ENCODE results near the gene SGMS1. TPM values are rescaled to one million over a fixed set of nuclear protein-coding genes. Genes with fewer than 3 reads are reported as not detected.
"Not testable (repeated sequence)": the region's sequence is repeated elsewhere in the genome, so short reads cannot be mapped to it uniquely, and the experiment has no call there.

SGMS1 gene
- total RNA-seq, 1 donor from 2014 or later = 25.6 TPM

GRCh38 chr10:50551894-50552293 is 71.9 kb downstream of the SGMS1 start:
- H3K4me1 Mint-ChIP-seq (ENCODE audit: low read depth, unreplicated experiment) = peaks cover 30% of the 10 kb centered on the region
- no peaks in the 10 kb centered on the region for H3K27me3 ChIP-seq (ENCODE audit: insufficient read depth, low read length)
- H3K4me2 ChIP-seq (ENCODE audit: low read length) = no peak overlapping the region
- H3K9me3 ChIP-seq (ENCODE audit: insufficient read depth, low read depth, low read length) = no peaks in the 10 kb centered on the region
- H2AFZ ChIP-seq (ENCODE audit: low read depth, low read length) = no peak overlapping the region
- DNase-seq (ENCODE audit: low read depth) = no peak
- H4K20me1 ChIP-seq (ENCODE audit: insufficient read depth, low read length) = peaks cover 15% of the 10 kb centered on the region
- no peak for TF ChIP-seq EZH2 (IDR thresholded peaks at IDR 0.05; ENCODE audit: insufficient read depth, low read length)
- no peak for TF ChIP-seq CTCF (IDR thresholded peaks at IDR 0.05; ENCODE audit: insufficient read depth, low read depth, low read length)
- no peaks in the 10 kb centered on the region for H3K79me2 ChIP-seq (ENCODE audit: insufficient read depth, low read length)
- H3K9me3 Mint-ChIP-seq (ENCODE audit: unreplicated experiment) = no peaks in the 10 kb centered on the region
- peaks cover 3% of the 10 kb centered on the region for H3K36me3 Mint-ChIP-seq (ENCODE audit: low read depth, unreplicated experiment)
- H3K27ac Mint-ChIP-seq (ENCODE audit: unreplicated experiment) = peak overlapping the region; percentile 6
- H3K9ac ChIP-seq (ENCODE audit: low read length) = no peak overlapping the region
- no peak overlapping the region for H3K4me3 ChIP-seq (ENCODE audit: insufficient read depth, low read depth, low read length)
- no peaks in the 10 kb centered on the region for H3K27me3 Mint-ChIP-seq (ENCODE audit: low read depth, unreplicated experiment)
- no peak for FAIRE-seq
- H3K4me3 Mint-ChIP-seq (ENCODE audit: unreplicated experiment) = no peak overlapping the region
- no peaks in the 10 kb centered on the region for H3K36me3 ChIP-seq (ENCODE audit: insufficient read depth, low read length)
- H3K27ac ChIP-seq (ENCODE audit: low read depth, low read length) = no peak overlapping the region
- H3K4me1 ChIP-seq (ENCODE audit: insufficient read depth, low read length) = peaks cover 10% of the 10 kb centered on the region

DNA sequence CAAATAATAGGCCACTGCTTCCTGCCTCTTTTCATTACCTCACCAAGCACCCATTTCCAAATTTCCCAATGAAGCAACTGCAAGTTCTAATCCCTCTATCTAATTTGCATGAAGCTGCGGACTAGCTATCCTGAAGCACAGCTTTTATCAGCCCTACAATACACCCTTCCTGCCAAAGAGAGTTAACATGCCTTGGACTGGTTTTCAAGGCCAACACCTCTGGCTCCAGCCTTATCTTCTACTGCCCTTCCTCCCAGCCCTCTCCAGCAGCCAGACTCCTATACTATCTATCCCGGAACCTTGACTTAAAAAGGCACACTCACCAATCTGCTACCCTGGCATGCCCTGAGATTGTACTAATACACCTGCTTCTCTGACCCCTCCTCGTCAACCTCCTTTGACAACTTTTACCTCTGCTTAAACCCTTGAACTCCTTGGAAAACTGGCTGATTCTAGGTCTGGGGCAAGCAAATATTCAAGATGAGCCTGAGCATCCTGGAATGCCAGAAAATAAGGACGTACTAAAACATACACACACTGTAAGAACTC is 73.4 kb downstream of the SGMS1 start:
- DNase-seq (ENCODE audit: low read depth) (peak; percentile 18), FAIRE-seq (no peak)
- no peak overlapping the region for H3K27ac ChIP-seq (ENCODE audit: low read depth, low read length)
- Mint-ChIP-seq H3K4me3 (ENCODE audit: unreplicated experiment) (no peak overlapping the region), H3K9me3 (ENCODE audit: unreplicated experiment) (no peaks in the 10 kb centered on the region), H3K27ac (ENCODE audit: unreplicated experiment) (no peak overlapping the region), H3K36me3 (ENCODE audit: low read depth, unreplicated experiment) (peaks cover 3% of the 10 kb centered on the region), H3K4me1 (ENCODE audit: low read depth, unreplicated experiment) (peaks cover 18% of the 10 kb centered on the region), H3K27me3 (ENCODE audit: low read depth, unreplicated experiment) (no peaks in the 10 kb centered on the region)
- no peak overlapping the region for H3K4me3 ChIP-seq (ENCODE audit: insufficient read depth, low read depth, low read length)
- no peaks in the 10 kb centered on the region for H3K9me3 ChIP-seq (ENCODE audit: insufficient read depth, low read depth, low read length)
- no peak overlapping the region for H3K4me2 ChIP-seq (ENCODE audit: low read length)
- no peaks in the 10 kb centered on the region for H3K79me2 ChIP-seq (ENCODE audit: insufficient read depth, low read length)
- TF ChIP-seq EZH2 (IDR thresholded peaks at IDR 0.05; ENCODE audit: insufficient read depth, low read length) (no peak), CTCF (IDR thresholded peaks at IDR 0.05; ENCODE audit: insufficient read depth, low read depth, low read length) (no peak)
- no peaks in the 10 kb centered on the region for H3K27me3 ChIP-seq (ENCODE audit: insufficient read depth, low read length)
- peaks cover 4% of the 10 kb centered on the region for H3K4me1 ChIP-seq (ENCODE audit: insufficient read depth, low read length)
- H3K36me3 ChIP-seq (ENCODE audit: insufficient read depth, low read length) = no peaks in the 10 kb centered on the region
- H2AFZ ChIP-seq (ENCODE audit: low read depth, low read length) = no peak overlapping the region
- H4K20me1 ChIP-seq (ENCODE audit: insufficient read depth, low read length) = peaks cover 12% of the 10 kb centered on the region
- no peak overlapping the region for H3K9ac ChIP-seq (ENCODE audit: low read length)

- H3K9me3 Mint-ChIP-seq (ENCODE audit: unreplicated experiment); H3K4me2 ChIP-seq (ENCODE audit: low read length); H3K27me3 Mint-ChIP-seq (ENCODE audit: low read depth, unreplicated experiment); H3K9ac ChIP-seq (ENCODE audit: low read length); H3K4me1 ChIP-seq (ENCODE audit: insufficient read depth, low read length); H3K4me3 Mint-ChIP-seq (ENCODE audit: unreplicated experiment); H3K36me3 ChIP-seq (ENCODE audit: insufficient read depth, low read length); H3K27ac Mint-ChIP-seq (ENCODE audit: unreplicated experiment); H3K79me2 ChIP-seq (ENCODE audit: insufficient read depth, low read length); FAIRE-seq; H3K27me3 ChIP-seq (ENCODE audit: insufficient read depth, low read length); H2AFZ ChIP-seq (ENCODE audit: low read depth, low read length); DNase-seq (ENCODE audit: low read depth); H3K36me3 Mint-ChIP-seq (ENCODE audit: low read depth, unreplicated experiment); H3K27ac ChIP-seq (ENCODE audit: low read depth, low read length); H3K9me3 ChIP-seq (ENCODE audit: insufficient read depth, low read depth, low read length); H3K4me3 ChIP-seq (ENCODE audit: insufficient read depth, low read depth, low read length): not testable (repeated sequence)
- H4K20me1 ChIP-seq (ENCODE audit: insufficient read depth, low read length) = peaks cover 12% of the 10 kb centered on the region
- peaks cover 14% of the 10 kb centered on the region for H3K4me1 Mint-ChIP-seq (ENCODE audit: low read depth, unreplicated experiment)
Observed at GRCh38 chr10:50549186-50549585, 74.6 kb downstream of the SGMS1 start.

- not testable (repeated sequence) for H3K4me3 ChIP-seq (ENCODE audit: insufficient read depth, low read depth, low read length); H3K9ac ChIP-seq (ENCODE audit: low read length); H3K9me3 Mint-ChIP-seq (ENCODE audit: unreplicated experiment); H2AFZ ChIP-seq (ENCODE audit: low read depth, low read length); H3K27ac ChIP-seq (ENCODE audit: low read depth, low read length); H3K27me3 ChIP-seq (ENCODE audit: insufficient read depth, low read length); H3K4me2 ChIP-seq (ENCODE audit: low read length); H3K36me3 Mint-ChIP-seq (ENCODE audit: low read depth, unreplicated experiment); H3K36me3 ChIP-seq (ENCODE audit: insufficient read depth, low read length); H3K27me3 Mint-ChIP-seq (ENCODE audit: low read depth, unreplicated experiment); H3K9me3 ChIP-seq (ENCODE audit: insufficient read depth, low read depth, low read length); DNase-seq (ENCODE audit: low read depth); H3K27ac Mint-ChIP-seq (ENCODE audit: unreplicated experiment); H3K79me2 ChIP-seq (ENCODE audit: insufficient read depth, low read length); FAIRE-seq; H3K4me1 ChIP-seq (ENCODE audit: insufficient read depth, low read length); H3K4me3 Mint-ChIP-seq (ENCODE audit: unreplicated experiment)
- peaks cover 12% of the 10 kb centered on the region for H4K20me1 ChIP-seq (ENCODE audit: insufficient read depth, low read length)
- peaks cover 14% of the 10 kb centered on the region for H3K4me1 Mint-ChIP-seq (ENCODE audit: low read depth, unreplicated experiment)
Observed at GRCh38 chr10:50548481-50548880, 75.3 kb downstream of the SGMS1 start.

- H2AFZ ChIP-seq (ENCODE audit: low read depth, low read length); H3K79me2 ChIP-seq (ENCODE audit: insufficient read depth, low read length); H3K27me3 ChIP-seq (ENCODE audit: insufficient read depth, low read length); H3K4me3 Mint-ChIP-seq (ENCODE audit: unreplicated experiment); H3K4me2 ChIP-seq (ENCODE audit: low read length); H4K20me1 ChIP-seq (ENCODE audit: insufficient read depth, low read length); H3K27ac ChIP-seq (ENCODE audit: low read depth, low read length); H3K9me3 ChIP-seq (ENCODE audit: insufficient read depth, low read depth, low read length); H3K36me3 Mint-ChIP-seq (ENCODE audit: low read depth, unreplicated experiment); H3K36me3 ChIP-seq (ENCODE audit: insufficient read depth, low read length); H3K9me3 Mint-ChIP-seq (ENCODE audit: unreplicated experiment); H3K9ac ChIP-seq (ENCODE audit: low read length); H3K27me3 Mint-ChIP-seq (ENCODE audit: low read depth, unreplicated experiment); FAIRE-seq; H3K27ac Mint-ChIP-seq (ENCODE audit: unreplicated experiment); H3K4me3 ChIP-seq (ENCODE audit: insufficient read depth, low read depth, low read length); DNase-seq (ENCODE audit: low read depth); H3K4me1 ChIP-seq (ENCODE audit: insufficient read depth, low read length); H3K4me1 Mint-ChIP-seq (ENCODE audit: low read depth, unreplicated experiment): not testable (repeated sequence)
Observed at GRCh38 chr10:50546287-50546686, 77.5 kb downstream of the SGMS1 start.
